ENCODE measurements around the gene PAK4.

The PAK4 gene

GRCh38 chr19:39183104-39183503, 57.5 kb downstream of the PAK4 start:
- no peak for DNase-seq

GRCh38 chr19:39186391-39186790, 60.8 kb downstream of the PAK4 start:
- DNase-seq = no peak

- no peak for DNase-seq
Observed at GRCh38 chr19:39187552-39187943, 62.0 kb downstream of the PAK4 start.

GRCh38 chr19:39188960-39189359, 63.4 kb downstream of the PAK4 start:
- no peak for DNase-seq

- no peak for DNase-seq
Observed at GRCh38 chr19:39190768-39191167, 65.2 kb downstream of the PAK4 start.

- no peak for DNase-seq
Observed at GRCh38 chr19:39192846-39193245, 67.3 kb downstream of the PAK4 start.

GRCh38 chr19:39193803-39194202, 68.2 kb downstream of the PAK4 start:
- no peak for DNase-seq

GRCh38 chr19:39194832-39195542, 69.4 kb downstream of the PAK4 start:
- no peak for DNase-seq

- DNase-seq = no peak
Observed at GRCh38 chr19:39195755-39196154, 70.2 kb downstream of the PAK4 start.

GRCh38 chr19:39196320-39196719, 70.7 kb downstream of the PAK4 start:
- no peak for DNase-seq

GRCh38 chr19:39196860-39197562, 71.4 kb downstream of the PAK4 start, which contains the start of gene NCCRP1:
NCCRP1 (plus strand) TSS chr19:39196964; CDS start chr19:39196983, 19 bp downstream.
- no peak for DNase-seq

- DNase-seq = no peak
Observed at GRCh38 chr19:39197808-39198207, 72.2 kb downstream of the PAK4 start.

GRCh38 chr19:39199025-39199424, 73.4 kb downstream of the PAK4 start:
- no peak for DNase-seq

GRCh38 chr19:39200066-39200802, 74.6 kb downstream of the PAK4 start:
- DNase-seq = no peak

- no peak for DNase-seq
Observed at GRCh38 chr19:39200803-39201115, 75.2 kb downstream of the PAK4 start.

- no peak for DNase-seq
Observed at GRCh38 chr19:39202998-39203355, 77.4 kb downstream of the PAK4 start.

- DNase-seq = no peak
Observed at GRCh38 chr19:39203372-39204341, 78.1 kb downstream of the PAK4 start, which contains the start of gene SYCN. SYCN (minus strand) TSS chr19:39204263; CDS start chr19:39204254, 9 bp downstream.

GRCh38 chr19:39205449-39205764, 79.8 kb downstream of the PAK4 start:
- DNase-seq = no peak

GRCh38 chr19:39206122-39206521, 80.5 kb downstream of the PAK4 start:
- no peak for DNase-seq

GRCh38 chr19:39207293-39207836, 81.8 kb downstream of the PAK4 start:
- DNase-seq = no peak

GRCh38 chr19:39208175-39208795, 82.7 kb downstream of the PAK4 start:
- no peak for DNase-seq

GRCh38 chr19:39209196-39209595, 83.6 kb downstream of the PAK4 start:
- DNase-seq = no peak

Data from activated effector memory CD4-positive, alpha-beta T cell treated with Interleukin-2 at 50 U/mL for 16 hours (primary cell).